Tibial nerve (tissue), 4 donors: ENCODE data around the gene NMRK2.

Source experiments
- CTCF ChIP-seq, 5 experiments: fragments of 200-600 bp in 3 of 5; fragments of 450-650 bp in 2 of 5; sonication (generic) in 3 of 5; IDR thresholded peaks; one replicate each; pipeline ENCODE4 v1.5.1; 2016 to 2019; ENCODE audit warnings: antibody characterized with exemption in 5 of 5, mild to moderate bottlenecking in 3 of 5, moderate library complexity in 2 of 5
- EP300 ChIP-seq, 2 donors: sonication (generic); formaldehyde crosslinking; IDR thresholded peaks; one replicate each; pipeline ENCODE4 v1.6.1; 2017; ENCODE audit warnings: antibody characterized with exemption in 2 of 2, mild to moderate bottlenecking in 1 of 2
- POLR2A ChIP-seq, 2 donors: fragments of 450-650 bp; IDR thresholded peaks; one replicate each; pipeline ENCODE4 v1.6.1; 2017; ENCODE audit warnings: antibody characterized with exemption in 2 of 2, mild to moderate bottlenecking in 2 of 2, moderate library complexity in 2 of 2

DNA sequence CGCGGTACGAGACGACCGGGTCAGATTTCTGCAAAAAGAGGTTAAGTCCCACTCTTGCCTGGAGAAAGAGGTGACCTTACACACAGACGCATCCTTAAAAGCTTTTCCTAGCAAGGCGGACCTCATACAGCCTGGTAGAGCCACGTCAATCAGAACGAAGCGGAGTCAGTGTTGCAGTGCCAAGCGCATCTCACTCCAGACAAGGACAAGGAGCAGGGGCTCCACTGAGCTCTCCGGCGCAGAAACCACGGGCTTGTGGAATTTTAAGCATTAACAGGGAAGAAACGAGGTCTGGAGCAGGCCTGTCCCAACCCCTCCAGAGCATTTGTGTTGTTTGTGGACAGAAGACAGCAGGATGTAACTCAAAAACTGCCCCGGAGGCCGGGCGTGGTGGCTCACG is 45.3 kb downstream of the NMRK2 start:
- no peak for TF ChIP-seq POLR2A (IDR thresholded peaks at IDR 0.05)
- no peak for TF ChIP-seq EP300 (IDR thresholded peaks at IDR 0.05)
- TF ChIP-seq CTCF (IDR thresholded peaks at IDR 0.05), result no peak
